DOHH2 (cell line): ENCODE measurements around the gene HINFP.

Source experiments
- CTCF ChIP-seq: fragments of 200-600 bp; sonication (generic); IDR thresholded peaks from one replicate; pipeline ENCODE4 v1.5.1; 2014; ENCODE audit warnings: antibody characterized with exemption, mild to moderate bottlenecking, low read depth, low read length; ENCODE audit not compliant: poor library complexity, severe bottlenecking
- EZH2phosphoT487 ChIP-seq: fragments of 200-600 bp; sonication (generic); IDR thresholded peaks from 2 replicates; pipeline ENCODE4 v1.6.1; 2017; ENCODE audit warnings: borderline replicate concordance, mild to moderate bottlenecking, antibody characterized with exemption, low read length, moderate library complexity, mixed read lengths

- TF ChIP-seq CTCF, result no peak
- no peak for TF ChIP-seq EZH2phosphoT487
These were observed 56.8 kb downstream of the HINFP start for GRCh38 chr11:119178166-119178680.
